Erythroblast (primary cell): ENCODE measurements around the gene HSBP1.
A peak's percentile ranks its signal among the peaks of the same experiment; 100 is the strongest.

Experiments
- DNase-seq, 2 experiments: peaks; one replicate each; lab custom pipeline; 2025; lab: John Stamatoyannopoulos, UW
- GATA1 ChIP-seq: IDR thresholded peaks from 2 replicates; pipeline ENCODE4 v1.6.1; 2011; ENCODE audit warnings: low read depth, mild to moderate bottlenecking, control low read depth, low read length, moderate library complexity
- POLR2A ChIP-seq: IDR thresholded peaks from 2 replicates; pipeline ENCODE4 v1.6.1; 2011; ENCODE audit warnings: mild to moderate bottlenecking, low read length

HSBP1 gene

DNA sequence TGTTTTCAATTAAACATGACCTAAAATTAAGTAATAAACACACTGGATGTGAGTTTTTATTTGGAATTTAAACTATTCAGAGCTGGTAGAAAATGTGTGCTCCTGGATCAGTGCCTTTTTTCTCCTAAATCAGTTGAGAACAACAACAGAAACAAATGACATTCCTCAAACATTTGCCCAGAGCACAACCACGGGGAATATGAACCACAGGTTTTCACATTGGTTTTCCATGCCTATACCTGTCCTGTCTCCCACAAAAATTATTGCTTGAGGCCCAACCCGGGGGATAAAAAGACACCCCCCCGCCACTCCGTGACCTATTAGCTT, 6.8 kb downstream of the HSBP1 start:
- DNase-seq, result no peak
- TF ChIP-seq POLR2A (no peak), GATA1 (no peak)

- TF ChIP-seq GATA1 (no peak), POLR2A (no peak)
These were observed 9.2 kb downstream of the HSBP1 start for GRCh38 chr16:83817022-83817421.

GRCh38 chr16:83818276-83818675, 10.5 kb downstream of the HSBP1 start:
- TF ChIP-seq GATA1 (no peak), POLR2A (no peak)
- DNase-seq, result no peak

More at GRCh38 chr16:83817022-83817421, 9.2 kb downstream of the HSBP1 start:
- DNase-seq, result no peak

- TF ChIP-seq GATA1, result no peak
- TF ChIP-seq POLR2A, result no peak
- no peak for DNase-seq
These were observed 11.6 kb downstream of the HSBP1 start for GRCh38 chr16:83819361-83819760.

DNA sequence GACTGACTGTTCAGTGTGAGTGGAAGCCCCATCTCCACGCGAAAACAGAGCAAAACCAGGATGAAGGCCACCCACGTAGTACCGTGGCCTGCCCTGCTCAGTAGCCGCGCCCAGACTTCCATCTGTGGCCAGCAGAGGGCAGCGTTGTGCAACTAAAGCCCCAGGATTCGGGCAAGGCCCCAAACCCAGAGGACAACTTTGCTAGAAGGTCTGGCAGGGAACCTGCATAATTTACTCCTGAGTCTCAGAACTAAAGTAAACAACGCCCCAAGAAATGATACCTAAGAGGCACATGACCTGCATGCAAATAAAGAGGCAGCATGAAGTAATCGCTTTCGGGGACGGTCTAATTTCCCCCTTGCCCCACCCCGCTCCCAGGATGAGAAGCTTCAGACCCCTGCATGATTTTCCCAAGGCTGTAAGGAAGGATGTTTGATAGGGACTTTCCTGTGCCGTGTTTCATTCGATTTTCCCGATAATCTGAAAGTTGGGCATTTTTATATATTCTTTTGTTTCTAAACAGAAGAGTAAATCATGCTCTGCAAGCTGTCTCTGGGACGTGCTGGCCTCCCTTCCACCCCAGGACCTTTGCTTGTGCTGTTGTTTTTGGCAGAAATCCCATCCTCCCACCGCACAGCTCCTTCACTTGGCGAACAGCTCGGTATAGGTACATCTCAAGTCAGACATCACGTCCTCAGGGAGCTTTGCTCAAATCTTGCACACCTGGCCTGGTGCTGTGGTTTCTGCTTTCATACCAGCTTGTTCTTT, 18.6 kb downstream of the HSBP1 start:
- DNase-seq, result peak; percentile 64 to 82
- no peak for TF ChIP-seq POLR2A
- TF ChIP-seq GATA1, result no peak

- no peak for TF ChIP-seq GATA1
- TF ChIP-seq POLR2A, result no peak
- DNase-seq, result no peak
These were observed 22.5 kb downstream of the HSBP1 start for GRCh38 chr16:83830091-83830768.

DNA sequence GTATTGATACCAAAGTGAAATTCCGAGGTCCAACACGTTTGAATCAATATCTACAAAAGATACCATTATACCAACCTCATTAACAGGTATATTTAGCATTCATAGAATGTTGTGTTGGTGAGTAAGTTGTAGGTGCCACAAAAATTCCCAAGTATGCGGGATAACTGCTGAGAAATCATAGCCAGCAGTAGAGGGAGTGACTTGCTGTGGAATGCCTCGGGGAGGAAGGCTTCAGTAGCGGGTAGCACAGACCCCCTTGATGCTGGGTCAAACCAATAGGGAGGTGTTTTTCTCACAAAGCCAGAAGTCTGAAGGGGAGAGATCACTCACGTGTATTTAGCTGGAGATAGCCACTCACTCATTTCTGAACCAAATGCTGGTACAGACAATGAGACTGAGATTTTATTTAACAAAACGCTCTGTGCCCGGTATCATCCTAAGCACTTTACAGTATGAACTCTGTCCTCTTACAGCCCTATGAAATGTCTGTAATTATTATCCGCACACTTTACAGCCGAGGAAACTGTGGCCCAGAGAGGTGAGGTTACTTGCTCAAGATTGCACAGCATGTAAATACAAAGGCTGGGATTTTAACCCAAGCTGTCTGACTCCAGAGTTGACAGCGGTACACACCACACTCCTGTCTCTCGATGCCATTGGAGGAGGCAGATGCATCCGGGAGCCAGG, 23.1 kb downstream of the HSBP1 start:
- TF ChIP-seq GATA1 (no peak), POLR2A (no peak)
- DNase-seq, result no peak

GRCh38 chr16:83831456-83831987, 23.7 kb downstream of the HSBP1 start:
- no peak for DNase-seq
- TF ChIP-seq POLR2A (no peak), GATA1 (no peak)

DNA sequence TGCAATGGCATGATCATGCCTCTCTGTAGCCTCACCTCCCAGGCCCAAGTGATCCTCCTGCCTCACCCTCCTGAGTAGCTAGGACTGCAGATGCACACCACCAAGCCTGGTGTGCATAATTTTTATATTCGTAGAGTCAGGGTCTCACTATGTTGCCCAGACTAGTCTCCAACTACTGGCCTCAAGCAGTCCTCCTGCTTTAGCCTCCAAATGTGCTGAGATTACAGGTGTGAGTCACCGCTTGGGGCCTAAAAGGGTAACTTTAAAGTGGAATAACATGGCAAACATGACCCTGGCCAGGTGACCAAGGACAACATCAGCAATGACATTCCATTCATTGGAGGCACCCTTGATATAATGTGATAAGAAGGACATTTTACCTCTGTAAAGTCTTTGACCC, 26.1 kb downstream of the HSBP1 start:
- DNase-seq, result peak in 1 of 2 experiments; percentile 4
- TF ChIP-seq GATA1, result no peak
- no peak for TF ChIP-seq POLR2A

- DNase-seq, result peak; percentile 4 to 48
- TF ChIP-seq POLR2A (no peak), GATA1 (no peak)
These were observed 28.1 kb downstream of the HSBP1 start for GRCh38 chr16:83835586-83836566.

- TF ChIP-seq POLR2A, result no peak
- no peak for TF ChIP-seq GATA1
- no peak for DNase-seq
These were observed 29.8 kb downstream of the HSBP1 start for GRCh38 chr16:83837566-83837965.

DNA sequence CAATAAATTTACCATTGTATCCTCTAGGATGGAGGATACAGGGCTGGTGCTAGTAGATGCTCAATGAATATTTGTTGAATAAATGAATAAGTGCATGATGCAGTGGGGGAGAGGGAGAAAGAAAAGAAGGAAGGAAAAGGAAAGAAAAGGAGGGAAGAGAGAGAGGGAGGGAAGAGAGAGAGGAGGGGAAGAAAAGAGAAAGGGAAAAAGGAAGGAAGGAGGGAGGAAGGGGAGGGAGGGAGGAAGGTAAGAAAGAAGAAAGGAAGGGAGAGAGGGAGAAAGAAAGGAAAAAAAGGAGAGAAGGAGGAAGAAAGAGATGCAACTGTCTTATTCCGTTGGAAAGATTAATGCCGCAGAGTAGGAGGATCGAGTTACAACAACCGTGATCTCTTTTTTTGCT, 30.4 kb downstream of the HSBP1 start:
- TF ChIP-seq GATA1 (no peak), POLR2A (no peak)
- no peak for DNase-seq

GRCh38 chr16:83839561-83839960, 31.8 kb downstream of the HSBP1 start:
- no peak for DNase-seq
- TF ChIP-seq GATA1, result no peak
- TF ChIP-seq POLR2A, result no peak

GRCh38 chr16:83840060-83840617, 32.4 kb downstream of the HSBP1 start:
- TF ChIP-seq GATA1 (no peak), POLR2A (no peak)
- no peak for DNase-seq
